ENCODE results near the gene CLCN6. TPM values are rescaled to one million over a fixed set of nuclear protein-coding genes. Genes with fewer than 3 reads are reported as not detected.

CLCN6 gene
- total RNA-seq, 4 donors from 2014 or later = 14.6 to 31.5 (median 22.7) TPM

DNA sequence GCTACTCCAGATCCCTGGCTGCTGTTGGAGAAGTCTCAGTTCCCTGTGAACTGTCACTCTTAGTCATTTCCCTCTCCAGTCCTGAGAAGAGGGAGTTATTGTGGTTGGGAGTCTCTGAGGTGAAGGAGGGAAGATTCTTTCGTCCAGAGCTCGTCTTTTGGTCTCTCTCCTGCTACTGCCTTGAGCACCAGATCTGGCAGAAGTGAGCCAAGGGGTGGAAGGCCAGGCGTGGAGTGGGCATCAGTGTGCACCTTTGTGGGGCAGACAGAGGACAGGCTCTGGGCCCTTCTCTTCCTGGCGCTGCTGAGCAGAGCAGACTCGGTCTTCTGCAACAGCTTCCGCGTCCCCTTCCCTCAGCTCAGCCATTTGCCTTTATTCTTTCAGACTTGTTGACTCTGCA lies 19.1 kb downstream of the CLCN6 start:
- H3K27ac ChIP-seq = no peak overlapping the region
- no peaks in the 10 kb centered on the region for H3K36me3 ChIP-seq
- no peaks in the 10 kb centered on the region for H3K4me1 ChIP-seq
- no peaks in the 10 kb centered on the region for H3K9me3 ChIP-seq
- DNase-seq = no peak
- TF ChIP-seq POLR2A (IDR thresholded peaks at IDR 0.05) = no peak
- TF ChIP-seq, protein P1, sequence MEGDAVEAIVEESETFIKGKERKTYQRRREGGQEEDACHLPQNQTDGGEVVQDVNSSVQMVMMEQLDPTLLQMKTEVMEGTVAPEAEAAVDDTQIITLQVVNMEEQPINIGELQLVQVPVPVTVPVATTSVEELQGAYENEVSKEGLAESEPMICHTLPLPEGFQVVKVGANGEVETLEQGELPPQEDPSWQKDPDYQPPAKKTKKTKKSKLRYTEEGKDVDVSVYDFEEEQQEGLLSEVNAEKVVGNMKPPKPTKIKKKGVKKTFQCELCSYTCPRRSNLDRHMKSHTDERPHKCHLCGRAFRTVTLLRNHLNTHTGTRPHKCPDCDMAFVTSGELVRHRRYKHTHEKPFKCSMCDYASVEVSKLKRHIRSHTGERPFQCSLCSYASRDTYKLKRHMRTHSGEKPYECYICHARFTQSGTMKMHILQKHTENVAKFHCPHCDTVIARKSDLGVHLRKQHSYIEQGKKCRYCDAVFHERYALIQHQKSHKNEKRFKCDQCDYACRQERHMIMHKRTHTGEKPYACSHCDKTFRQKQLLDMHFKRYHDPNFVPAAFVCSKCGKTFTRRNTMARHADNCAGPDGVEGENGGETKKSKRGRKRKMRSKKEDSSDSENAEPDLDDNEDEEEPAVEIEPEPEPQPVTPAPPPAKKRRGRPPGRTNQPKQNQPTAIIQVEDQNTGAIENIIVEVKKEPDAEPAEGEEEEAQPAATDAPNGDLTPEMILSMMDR (IDR thresholded peaks at IDR 0.05) = no peak
- no peak overlapping the region for H3K4me3 ChIP-seq
- no peaks in the 10 kb centered on the region for H3K27me3 ChIP-seq
- intact Hi-C loops (cut with DNase I; ENCODE audit: low total_unique reads) = no loop called here

DNA sequence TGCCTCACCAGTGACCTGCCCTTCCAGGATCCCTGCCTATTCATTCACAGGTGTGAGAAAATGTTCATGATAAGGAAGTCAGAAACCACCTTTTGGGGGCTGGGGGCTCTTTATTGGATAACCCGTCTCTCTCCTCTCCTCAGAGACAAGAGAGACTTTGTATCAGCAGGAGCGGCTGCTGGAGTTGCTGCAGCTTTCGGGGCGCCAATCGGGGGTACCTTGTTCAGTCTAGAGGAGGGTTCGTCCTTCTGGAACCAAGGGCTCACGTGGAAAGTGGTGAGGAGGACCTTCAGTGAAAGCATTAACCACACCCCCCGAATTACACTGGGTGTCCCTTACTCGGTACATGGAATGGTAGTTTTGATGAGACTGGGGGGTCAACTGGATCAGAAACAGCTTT lies 21.0 kb downstream of the CLCN6 start:
- Histone ChIP-seq H3K27ac (no peak overlapping the region), H3K4me1 (no peaks in the 10 kb centered on the region), H3K36me3 (no peaks in the 10 kb centered on the region), H3K27me3 (no peaks in the 10 kb centered on the region), H3K9me3 (no peaks in the 10 kb centered on the region), H3K4me3 (no peak overlapping the region)
- no peak for TF ChIP-seq POLR2A (IDR thresholded peaks at IDR 0.05)
- TF ChIP-seq, protein P1 (IDR thresholded peaks at IDR 0.05) = no peak
- no peak for DNase-seq
- intact Hi-C loops (cut with DNase I; ENCODE audit: low total_unique reads) = no loop called here

DNA sequence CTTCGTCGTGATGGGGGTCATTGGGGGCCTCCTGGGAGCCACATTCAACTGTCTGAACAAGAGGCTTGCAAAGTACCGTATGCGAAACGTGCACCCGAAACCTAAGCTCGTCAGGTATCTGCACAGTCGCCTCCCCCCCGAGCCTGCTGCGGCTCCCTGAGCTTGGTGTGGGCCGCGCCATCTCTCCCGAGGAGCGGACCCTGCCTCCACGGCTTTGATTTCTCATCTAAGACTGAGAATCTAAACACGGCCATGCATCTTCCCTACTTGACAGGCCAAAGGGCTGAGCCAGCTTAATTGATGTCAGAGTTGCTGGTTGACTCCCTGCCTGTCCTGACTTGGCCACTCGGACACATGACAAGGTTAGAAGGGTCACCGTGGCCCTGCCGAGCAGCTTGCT lies 22.5 kb downstream of the CLCN6 start:
- intact Hi-C loops (cut with DNase I; ENCODE audit: low total_unique reads) = no loop called here
- Histone ChIP-seq H3K4me3 (no peak overlapping the region), H3K9me3 (no peaks in the 10 kb centered on the region), H3K27ac (no peak overlapping the region), H3K36me3 (no peaks in the 10 kb centered on the region), H3K4me1 (no peaks in the 10 kb centered on the region), H3K27me3 (no peaks in the 10 kb centered on the region)
- DNase-seq = no peak
- TF ChIP-seq, protein P1 (IDR thresholded peaks at IDR 0.05) = no peak
- no peak for TF ChIP-seq POLR2A (IDR thresholded peaks at IDR 0.05)

DNA sequence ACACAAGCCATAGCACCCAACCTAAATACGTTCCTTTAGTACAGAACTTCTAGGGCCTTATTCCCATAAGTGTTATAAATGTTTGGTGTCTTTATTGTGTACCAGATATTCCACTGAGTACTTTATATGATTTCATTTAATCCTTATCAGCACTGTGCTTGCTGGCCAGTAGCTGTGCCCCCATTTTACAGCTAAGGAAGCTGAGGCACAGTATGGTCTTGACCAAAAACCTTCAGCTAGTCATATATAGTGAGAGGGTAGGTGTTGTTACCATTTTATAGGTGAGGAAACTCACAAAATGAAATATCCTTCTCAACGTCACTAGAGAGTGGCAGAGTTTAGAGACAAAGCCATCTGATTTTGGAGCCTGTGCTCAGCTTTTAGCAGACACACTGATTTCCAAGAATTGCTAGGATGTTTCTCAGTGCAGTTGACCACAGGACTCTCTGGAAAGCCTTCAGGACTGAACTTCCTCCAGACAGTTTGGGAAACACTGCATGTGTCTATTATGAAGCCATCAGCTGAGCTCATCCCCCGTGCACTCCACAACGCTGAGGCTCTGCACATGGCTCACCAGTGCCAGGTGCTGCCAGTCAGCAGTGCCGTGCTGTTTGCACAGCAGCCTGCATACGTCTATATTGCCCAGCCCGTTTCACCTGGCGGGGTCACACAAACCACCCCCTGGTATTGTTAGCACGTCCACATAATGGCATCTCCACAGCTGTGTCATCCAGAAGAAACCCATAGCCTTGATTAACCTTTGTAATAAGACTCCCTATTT lies 26.1 kb downstream of the CLCN6 start:
- DNase-seq = no peak
- TF ChIP-seq, protein P1 (IDR thresholded peaks at IDR 0.05) = no peak
- no peak for TF ChIP-seq POLR2A (IDR thresholded peaks at IDR 0.05)
- Histone ChIP-seq H3K27ac (no peak overlapping the region), H3K27me3 (no peaks in the 10 kb centered on the region), H3K4me1 (no peaks in the 10 kb centered on the region), H3K9me3 (no peaks in the 10 kb centered on the region), H3K4me3 (no peak overlapping the region), H3K36me3 (no peaks in the 10 kb centered on the region)
- intact Hi-C loops (cut with DNase I; ENCODE audit: low total_unique reads) = loop anchor here (10.0 kb wide), 1 partner anchor 63 kb away; no protein-coding TSS in a partner anchor

DNA sequence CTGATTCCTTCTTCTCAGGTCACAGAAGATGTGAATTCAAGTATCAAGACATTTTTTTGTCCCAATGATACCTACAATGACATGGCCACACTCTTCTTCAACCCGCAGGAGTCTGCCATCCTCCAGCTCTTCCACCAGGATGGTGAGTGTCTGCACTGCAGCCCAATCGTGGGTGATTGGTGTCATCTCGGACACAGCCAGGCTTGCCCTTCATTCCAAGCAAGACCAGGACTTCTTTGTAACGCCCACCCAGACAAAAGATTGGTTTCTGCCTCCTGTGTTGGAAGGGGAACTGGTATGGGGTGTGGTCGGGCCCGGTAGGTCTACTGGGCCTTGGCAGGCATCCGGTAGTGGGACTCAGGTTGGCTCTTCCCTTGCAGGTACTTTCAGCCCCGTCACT lies 27.5 kb downstream of the CLCN6 start:
- no peak for TF ChIP-seq POLR2A (IDR thresholded peaks at IDR 0.05)
- TF ChIP-seq, protein P1 (IDR thresholded peaks at IDR 0.05) = no peak
- Histone ChIP-seq H3K4me1 (no peaks in the 10 kb centered on the region), H3K27me3 (no peaks in the 10 kb centered on the region), H3K9me3 (no peaks in the 10 kb centered on the region), H3K4me3 (no peak overlapping the region), H3K27ac (no peak overlapping the region), H3K36me3 (no peaks in the 10 kb centered on the region)
- no peak for DNase-seq
- intact Hi-C loops (cut with DNase I; ENCODE audit: low total_unique reads) = loop anchor here (10.0 kb wide), 1 partner anchor 61 kb away; no protein-coding TSS in a partner anchor

Data from uterus (tissue), 4 donors.